Natural killer cell (primary cell): ENCODE results near the gene GLIS1. TPM values are rescaled to one million over a fixed set of nuclear protein-coding genes. Genes with fewer than 3 reads are reported as not detected.

Source experiments
- ATAC-seq, 3 donors: fragments of 150-1000 bp in 2 of 3; fragments of 200-7000 bp in 1 of 3; cut with Tn5 transposase; 1 replicate in 1 of 3; 2 replicates in 2 of 3; pipeline ENCODE4 v1.10.0; 2021; ENCODE audit warnings: mild to moderate bottlenecking in 2 of 3, moderate library complexity in 2 of 3
- DNase-seq, 2 donors: peaks; one replicate each; pipeline versions ENCODE4 v3.0.0 to v3.0.0-alpha.2; 2013 to 2021; ENCODE audit warnings: mixed read lengths in 1 of 2
- H3K27ac ChIP-seq: one replicate; pipeline ENCODE4 v1.5.1; 2013; ENCODE audit warnings: mild to moderate bottlenecking, low read length
- H3K27me3 ChIP-seq: one replicate; pipeline ENCODE4 v1.6.1; 2013; ENCODE audit warnings: low read length; ENCODE audit not compliant: control insufficient read depth, insufficient read depth
- H3K36me3 ChIP-seq: one replicate; pipeline ENCODE4 v1.6.1; 2013; ENCODE audit warnings: low read length; ENCODE audit not compliant: control insufficient read depth, insufficient read depth
- H3K4me1 ChIP-seq: one replicate; pipeline ENCODE4 v1.6.1; 2013; ENCODE audit warnings: low read length; ENCODE audit not compliant: control insufficient read depth, insufficient read depth
- H3K4me3 ChIP-seq: one replicate; pipeline ENCODE4 v1.5.1; 2013; ENCODE audit warnings: low read length
- H3K9me3 ChIP-seq: one replicate; pipeline ENCODE4 v1.6.1; 2013; ENCODE audit warnings: low read length; ENCODE audit not compliant: control insufficient read depth, insufficient read depth
- H3K27ac Mint-ChIP-seq, 2 donors: one replicate each; pipeline ENCODE4 v1.8.0; 2022; ENCODE audit warnings: mild to moderate bottlenecking in 2 of 2, mixed read lengths in 2 of 2, moderate library complexity in 1 of 2
- H3K27me3 Mint-ChIP-seq, 2 donors: one replicate each; pipeline ENCODE4 v1.8.0; 2022; ENCODE audit warnings: low read depth in 2 of 2, mixed read lengths in 2 of 2
- H3K36me3 Mint-ChIP-seq: one replicate; pipeline ENCODE4 v1.8.0; 2022; ENCODE audit warnings: mixed read lengths
- H3K4me1 Mint-ChIP-seq, 2 donors: one replicate each; pipeline ENCODE4 v1.8.0; 2022; ENCODE audit warnings: mixed read lengths in 2 of 2
- H3K4me3 Mint-ChIP-seq: one replicate; pipeline ENCODE4 v1.8.0; 2022; ENCODE audit warnings: mild to moderate bottlenecking, moderate library complexity, mixed read lengths
- H3K9me3 Mint-ChIP-seq, 2 donors: one replicate each; pipeline ENCODE4 v1.8.0; 2022; ENCODE audit warnings: mixed read lengths in 2 of 2
- CTCF ChIP-seq: fragments of 200-600 bp; IDR thresholded peaks from one replicate; pipeline ENCODE4 v1.8.0; 2022; ENCODE audit warnings: antibody characterized with exemption
- WGBS: methylation state at CpG from one replicate; pipeline ENCODE4 v1.1.7; 2013; ENCODE audit warnings: missing lambda C conversion rate; ENCODE audit not compliant: insufficient coverage; 5-methylcytosine and 5-hydroxymethylcytosine counted together
- intact Hi-C: fragments of 100-400 bp; cut with micrococcal nuclease; formaldehyde crosslinking; loops from one replicate; pipeline ENCODE4 v1.14.2; 2022
- total RNA-seq, 4 donors: library from RNA; stranded (reverse); fragments of 120-200 nt in 1 of 4; gene quantifications; one replicate each; pipeline versions ENCODE4 v1.2.3 to v1.2.4, GENCODE V29; 2013 to 2022

The GLIS1 gene
- total RNA-seq, 3 donors from 2014 or later (not counting 1 experiment from before 2014, with no cell fraction given) = not detected

DNA sequence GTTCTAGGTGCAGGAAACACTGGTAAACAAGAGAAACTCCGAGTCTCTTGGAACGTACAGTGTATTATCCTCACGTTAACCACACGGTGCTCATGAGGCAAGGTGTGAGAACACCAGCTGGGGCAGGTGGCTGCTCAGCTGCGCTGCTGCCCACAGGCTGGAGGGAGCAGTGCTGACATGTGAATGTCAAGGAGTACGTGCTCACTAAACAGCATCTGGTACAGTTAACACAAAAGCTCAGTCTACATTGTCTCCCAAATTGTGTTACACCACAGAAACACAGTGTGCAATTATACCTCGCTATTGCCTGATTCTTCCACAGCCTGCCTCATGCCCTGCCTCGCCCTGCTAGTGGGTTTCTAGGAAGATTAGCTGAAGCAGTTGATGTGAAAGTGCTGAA is 138.4 kb downstream of the GLIS1 start:
- ATAC-seq = peak; percentile 85 to 98 (median 94)
- intact Hi-C loops = loop anchor here (2.0 kb wide), 1 partner anchor 18 kb away; no protein-coding TSS in a partner anchor
- no peak overlapping the region for H3K27ac ChIP-seq
- Mint-ChIP-seq H3K36me3 (no peaks in the 10 kb centered on the region), H3K4me1 (peaks cover 13 to 32% of the 10 kb centered on the region in 2 donors), H3K9me3 (no peaks in the 10 kb centered on the region), H3K4me3 (no peak overlapping the region), H3K27ac (no peak overlapping the region), H3K27me3 (peaks cover 5 to 14% of the 10 kb centered on the region in 2 donors)
- no peaks in the 10 kb centered on the region for H3K36me3 ChIP-seq
- 26% methylated on average over 8 of the region's 8 CpGs for WGBS
- no peak overlapping the region for H3K4me3 ChIP-seq
- no peak for TF ChIP-seq CTCF
- H3K4me1 ChIP-seq = peaks cover 44% of the 10 kb centered on the region
- DNase-seq = peak; percentile 39 to 73
- no peaks in the 10 kb centered on the region for H3K9me3 ChIP-seq
- no peaks in the 10 kb centered on the region for H3K27me3 ChIP-seq

GRCh38 chr1:53600001-53600400 is 139.0 kb downstream of the GLIS1 start:
- no peaks in the 10 kb centered on the region for H3K27me3 ChIP-seq
- peaks cover 40% of the 10 kb centered on the region for H3K4me1 ChIP-seq
- H3K4me3 ChIP-seq = no peak overlapping the region
- no peaks in the 10 kb centered on the region for H3K9me3 Mint-ChIP-seq
- H3K27ac Mint-ChIP-seq = peak overlapping the region in 1 of 2 donors; percentile 65
- no peak overlapping the region for H3K27ac ChIP-seq
- no peak for TF ChIP-seq CTCF
- no peaks in the 10 kb centered on the region for H3K9me3 ChIP-seq
- H3K27me3 Mint-ChIP-seq = peaks cover 0 to 12% of the 10 kb centered on the region in 2 donors
- H3K36me3 Mint-ChIP-seq = no peaks in the 10 kb centered on the region
- H3K4me1 Mint-ChIP-seq = peaks cover 13 to 27% of the 10 kb centered on the region in 2 donors
- DNase-seq = no peak
- ATAC-seq = peak in 1 of 3 donors; percentile 6
- H3K36me3 ChIP-seq = no peaks in the 10 kb centered on the region
- intact Hi-C loops = loop anchor here (2.0 kb wide), 1 partner anchor 17 kb away; no protein-coding TSS in a partner anchor
- 78% methylated on average over 5 of the region's 5 CpGs for WGBS
- no peak overlapping the region for H3K4me3 Mint-ChIP-seq

DNA sequence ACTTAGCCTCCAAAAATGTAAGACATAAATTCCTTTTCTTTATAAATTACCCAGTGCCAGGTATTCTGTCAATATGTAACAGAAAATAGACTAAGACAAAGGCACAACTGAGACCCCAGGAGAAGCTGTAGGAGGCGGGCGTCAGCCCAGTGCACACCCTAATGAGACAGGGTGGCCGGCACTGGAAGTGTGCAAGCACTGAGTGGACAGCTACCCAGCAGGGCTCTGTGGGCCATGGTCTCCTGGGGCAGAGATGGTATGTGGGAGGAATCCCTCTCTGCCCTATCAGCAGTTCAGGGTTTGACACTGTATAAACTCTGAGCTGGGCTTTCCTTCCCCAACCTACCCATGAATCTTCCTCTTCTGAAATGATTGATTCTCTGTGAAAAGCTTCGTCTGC is 139.5 kb downstream of the GLIS1 start:
- H3K9me3 Mint-ChIP-seq = no peaks in the 10 kb centered on the region
- Histone ChIP-seq H3K36me3 (no peaks in the 10 kb centered on the region), H3K9me3 (no peaks in the 10 kb centered on the region), H3K4me3 (no peak overlapping the region), H3K27me3 (no peaks in the 10 kb centered on the region), H3K27ac (no peak overlapping the region), H3K4me1 (peaks cover 39% of the 10 kb centered on the region)
- intact Hi-C loops = no loop called here
- H3K4me3 Mint-ChIP-seq = no peak overlapping the region
- ATAC-seq = no peak
- peaks cover 13 to 27% of the 10 kb centered on the region in 2 donors for H3K4me1 Mint-ChIP-seq
- DNase-seq = no peak
- H3K27me3 Mint-ChIP-seq = peaks cover 0 to 15% of the 10 kb centered on the region in 2 donors
- H3K36me3 Mint-ChIP-seq = no peaks in the 10 kb centered on the region
- TF ChIP-seq CTCF = no peak
- WGBS = 96% methylated on average over 4 of the region's 4 CpGs
- H3K27ac Mint-ChIP-seq = no peak overlapping the region

GRCh38 chr1:53598966-53599365 is 140.0 kb downstream of the GLIS1 start:
- Mint-ChIP-seq H3K27me3 (peaks cover 0 to 15% of the 10 kb centered on the region in 2 donors), H3K4me1 (peaks cover 13 to 22% of the 10 kb centered on the region in 2 donors), H3K4me3 (no peak overlapping the region), H3K36me3 (no peaks in the 10 kb centered on the region), H3K27ac (no peak overlapping the region), H3K9me3 (no peaks in the 10 kb centered on the region)
- Histone ChIP-seq H3K4me1 (peaks cover 34% of the 10 kb centered on the region), H3K36me3 (no peaks in the 10 kb centered on the region), H3K27me3 (no peaks in the 10 kb centered on the region), H3K4me3 (no peak overlapping the region), H3K27ac (no peak overlapping the region), H3K9me3 (no peaks in the 10 kb centered on the region)
- 92% methylated on average over 4 of the region's 4 CpGs for WGBS
- DNase-seq (no peak), ATAC-seq (no peak)
- no peak for TF ChIP-seq CTCF
- intact Hi-C loops = no loop called here
